A673 (cell line): Measurements from ENCODE around the gene EMP1. TPM values are rescaled to one million over a fixed set of nuclear protein-coding genes. Genes with fewer than 3 reads are reported as not detected.

Source experiments
- BruUV-seq: library from RNA; stranded (reverse); fragments of 400-500 nt; replicated peaks from 2 replicates; lab custom pipeline; 2021; lab: Mats Ljungman, UMichigan
- CTCF ChIA-PET: fragments of 300-600 bp; sonication (Branson Sonifier 250); formaldehyde crosslinking; loops from one replicate; lab custom pipeline; 2022; ENCODE audit warnings: antibody characterized with exemption; lab: Charles Lee
- POLR2A ChIA-PET: fragments of 300-600 bp; sonication (Branson Sonifier 250); formaldehyde crosslinking; loops from one replicate; lab custom pipeline; 2022; ENCODE audit warnings: antibody characterized with exemption; ENCODE audit not compliant: low non-redundant PET; lab: Charles Lee
- DNase-seq: peaks from one replicate; pipeline ENCODE4 v3.0.0-alpha.2; 2015; ENCODE audit warnings: low spot score
- H3K27ac ChIP-seq: fragments of 200-600 bp; sonication (generic); 2 replicates; pipeline ENCODE4 v1.5.1; 2016; ENCODE audit warnings: mixed run types, low read depth, mild to moderate bottlenecking, mixed read lengths, antibody characterized with exemption, low read length; ENCODE audit not compliant: poor library complexity, severe bottlenecking
- H3K27me3 ChIP-seq: fragments of 200-600 bp; sonication (generic); replicated peaks from 2 replicates; pipeline ENCODE4 v1.6.1; 2017; ENCODE audit warnings: mixed run types, low read depth, mild to moderate bottlenecking, mixed read lengths, antibody characterized with exemption, low read length; ENCODE audit not compliant: insufficient read depth, poor library complexity
- H3K36me3 ChIP-seq: fragments of 200-600 bp; sonication (generic); 2 replicates; pipeline ENCODE4 v1.6.1; 2016; ENCODE audit warnings: mixed run types, mild to moderate bottlenecking, mixed read lengths, antibody characterized with exemption, low read length; ENCODE audit not compliant: insufficient read depth, poor library complexity, severe bottlenecking
- H3K4me1 ChIP-seq: fragments of 200-600 bp; sonication (generic); 2 replicates; pipeline ENCODE4 v1.6.1; 2017; ENCODE audit warnings: mixed run types, mild to moderate bottlenecking, mixed read lengths, antibody characterized with exemption, low read length; ENCODE audit not compliant: insufficient read depth, poor library complexity, severe bottlenecking
- H3K4me3 ChIP-seq: fragments of 200-600 bp; sonication (generic); 2 replicates; pipeline ENCODE4 v1.5.1; 2016; ENCODE audit warnings: low read depth, mixed run types, mild to moderate bottlenecking, mixed read lengths, low read length; ENCODE audit not compliant: poor library complexity, severe bottlenecking
- H3K9me3 ChIP-seq: fragments of 200-600 bp; sonication (generic); 2 replicates; pipeline ENCODE4 v1.6.1; 2016; ENCODE audit warnings: mixed run types, low read depth, mild to moderate bottlenecking, mixed read lengths, antibody characterized with exemption, low read length; ENCODE audit not compliant: poor library complexity, severe bottlenecking
- EZH2 ChIP-seq: fragments of 200-600 bp; sonication (generic); IDR thresholded peaks from 2 replicates; pipeline ENCODE4 v1.6.1; 2017; ENCODE audit warnings: borderline replicate concordance, low read depth, mild to moderate bottlenecking, mixed read lengths, antibody characterized with exemption, low read length; ENCODE audit not compliant: poor library complexity, severe bottlenecking
- intact Hi-C: fragments of 100-400 bp; cut with micrococcal nuclease; formaldehyde crosslinking; loops from one replicate; pipeline ENCODE4 v1.10.0; 2022; ENCODE audit not compliant: unreplicated experiment
- total RNA-seq: library from RNA; stranded (reverse); gene quantifications from 2 replicates; pipeline ENCODE4 v1.2.3, GENCODE V29; 2021
- TF ChIP-seq, protein P1 (sequence below): fragments of 300-800, 200-600 bp; sonication (generic); conservative IDR thresholded peaks from 2 replicates; pipeline ENCODE4 v1.5.1; 2017; ENCODE audit warnings: low read depth, mild to moderate bottlenecking, antibody characterized with exemption, low read length, moderate library complexity, mixed read lengths

EMP1 gene
- total RNA-seq, 1 experiment from 2014 or later, result 66.5 TPM

DNA sequence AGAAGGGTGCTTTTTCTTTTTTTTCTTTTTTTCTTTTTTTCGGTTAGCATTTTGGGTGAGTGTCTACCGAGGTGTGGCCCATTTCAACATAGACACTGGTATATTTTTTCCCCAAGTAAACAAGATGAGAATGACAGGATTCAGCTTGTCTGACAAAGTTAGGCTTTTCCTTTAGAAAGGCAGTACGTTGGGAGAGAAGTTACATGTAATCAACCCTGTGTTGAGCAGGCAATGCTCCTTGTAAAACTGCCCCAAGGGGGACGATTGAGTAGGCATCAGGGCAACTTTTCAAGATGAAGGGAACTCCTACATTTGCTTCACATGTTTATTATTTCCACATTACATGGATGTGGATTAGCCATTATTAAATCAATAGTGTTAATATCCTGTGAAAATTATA, 1.7 kb downstream of the EMP1 start:
- H3K27me3 ChIP-seq, result no peaks in the 10 kb centered on the region
- POLR2A ChIA-PET, result interaction anchor here (0.5 kb wide), 1 partner anchor 84 kb away, joined by 3 read pairs; no protein-coding TSS in a partner anchor
- peak overlapping the region; percentile 44 for H3K4me3 ChIP-seq
- CTCF ChIA-PET, result interaction anchor here (0.8 to 1.1 kb wide), 2 partner anchors 14 to 100 kb away, joined by 4 to 6 read pairs; no protein-coding TSS in a partner anchor
- no peaks in the 10 kb centered on the region for H3K36me3 ChIP-seq
- DNase-seq, result no peak
- TF ChIP-seq, protein P1, sequence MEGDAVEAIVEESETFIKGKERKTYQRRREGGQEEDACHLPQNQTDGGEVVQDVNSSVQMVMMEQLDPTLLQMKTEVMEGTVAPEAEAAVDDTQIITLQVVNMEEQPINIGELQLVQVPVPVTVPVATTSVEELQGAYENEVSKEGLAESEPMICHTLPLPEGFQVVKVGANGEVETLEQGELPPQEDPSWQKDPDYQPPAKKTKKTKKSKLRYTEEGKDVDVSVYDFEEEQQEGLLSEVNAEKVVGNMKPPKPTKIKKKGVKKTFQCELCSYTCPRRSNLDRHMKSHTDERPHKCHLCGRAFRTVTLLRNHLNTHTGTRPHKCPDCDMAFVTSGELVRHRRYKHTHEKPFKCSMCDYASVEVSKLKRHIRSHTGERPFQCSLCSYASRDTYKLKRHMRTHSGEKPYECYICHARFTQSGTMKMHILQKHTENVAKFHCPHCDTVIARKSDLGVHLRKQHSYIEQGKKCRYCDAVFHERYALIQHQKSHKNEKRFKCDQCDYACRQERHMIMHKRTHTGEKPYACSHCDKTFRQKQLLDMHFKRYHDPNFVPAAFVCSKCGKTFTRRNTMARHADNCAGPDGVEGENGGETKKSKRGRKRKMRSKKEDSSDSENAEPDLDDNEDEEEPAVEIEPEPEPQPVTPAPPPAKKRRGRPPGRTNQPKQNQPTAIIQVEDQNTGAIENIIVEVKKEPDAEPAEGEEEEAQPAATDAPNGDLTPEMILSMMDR, result no peak
- TF ChIP-seq EZH2, result no peak
- intact Hi-C loops, result no loop called here
- no TSS peak for BruUV-seq
- H3K27ac ChIP-seq, result no peak overlapping the region
- H3K9me3 ChIP-seq, result no peaks in the 10 kb centered on the region
- H3K4me1 ChIP-seq, result peaks cover 33% of the 10 kb centered on the region

DNA sequence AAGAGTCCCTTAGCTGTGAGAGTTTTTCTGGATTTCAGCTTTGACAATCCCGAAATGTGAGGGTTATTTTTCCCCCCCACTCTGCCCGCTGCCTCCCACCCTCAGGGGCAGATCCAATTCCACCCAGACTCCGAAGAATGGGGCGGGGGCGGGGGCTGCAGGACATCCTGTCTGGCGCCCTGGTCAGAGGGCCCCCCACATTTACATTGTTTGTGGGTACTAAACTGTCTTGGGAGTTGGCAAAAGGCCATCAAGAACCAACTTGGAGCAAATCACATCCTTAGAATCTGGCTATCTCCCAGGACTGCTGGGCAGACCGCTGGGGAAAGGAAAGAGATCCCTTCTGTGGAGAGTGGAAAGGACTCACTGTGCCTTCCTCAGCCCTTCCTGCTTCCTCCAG, 2.4 kb downstream of the EMP1 start:
- intact Hi-C loops, result no loop called here
- no peak overlapping the region for H3K4me3 ChIP-seq
- no peak for DNase-seq
- H3K36me3 ChIP-seq, result no peaks in the 10 kb centered on the region
- no peak overlapping the region for H3K27ac ChIP-seq
- H3K4me1 ChIP-seq, result peaks cover 37% of the 10 kb centered on the region
- no peaks in the 10 kb centered on the region for H3K9me3 ChIP-seq
- no TSS peak for BruUV-seq
- POLR2A ChIA-PET, result no interaction called here
- no peaks in the 10 kb centered on the region for H3K27me3 ChIP-seq
- CTCF ChIA-PET, result interaction anchor here (1.1 kb wide), 1 partner anchor 101 kb away, joined by 6 read pairs; no protein-coding TSS in a partner anchor
- TF ChIP-seq, protein P1, result no peak

DNA sequence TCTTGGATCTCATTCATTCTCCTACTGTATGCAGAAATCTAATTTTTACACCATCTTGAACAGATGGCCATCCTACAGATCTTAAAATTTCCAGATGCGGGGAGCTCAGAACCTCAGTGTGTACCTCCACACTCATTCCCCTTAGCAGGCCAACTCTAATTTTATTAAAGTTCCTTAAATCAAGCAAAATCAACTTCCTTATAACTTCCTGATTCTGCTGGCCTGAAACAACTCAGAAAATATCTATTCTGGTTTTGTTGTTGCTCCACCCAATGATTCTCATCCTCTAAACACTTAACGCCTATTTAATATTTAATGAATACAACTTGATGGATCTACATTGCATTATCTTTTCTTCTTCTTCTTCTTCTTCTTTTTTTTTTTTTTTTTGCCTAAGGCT, 3.1 kb downstream of the EMP1 start:
- Histone ChIP-seq H3K27me3 (no peaks in the 10 kb centered on the region), H3K27ac (no peak overlapping the region), H3K36me3 (no peaks in the 10 kb centered on the region), H3K9me3 (no peaks in the 10 kb centered on the region), H3K4me3 (no peak overlapping the region), H3K4me1 (peaks cover 40% of the 10 kb centered on the region)
- no peak for TF ChIP-seq EZH2
- TF ChIP-seq, protein P1, result no peak
- no TSS peak for BruUV-seq
- DNase-seq, result no peak
- POLR2A ChIA-PET, result no interaction called here
- CTCF ChIA-PET, result no interaction called here
- intact Hi-C loops, result no loop called here
